Esophagus muscularis mucosa (tissue), 4 donors: ENCODE data around the gene ZSWIM4. TPM values are rescaled to one million over a fixed set of nuclear protein-coding genes. Genes with fewer than 3 reads are reported as not detected.

Experiments used
- DNase-seq: peaks from one replicate; pipeline ENCODE4 v3.0.0-alpha.2; 2017; ENCODE audit errors: extremely low spot score
- H3K27ac ChIP-seq, 4 donors: fragments of 200-600 bp; sonication (generic); replicated peaks in 1 of 4; 1 replicate in 3 of 4; 2 replicates in 1 of 4; pipeline ENCODE4 v1.5.1; 2016 to 2019; ENCODE audit warnings: mild to moderate bottlenecking in 1 of 4
- H3K27me3 ChIP-seq, 4 donors: fragments of 200-600 bp; sonication (generic); one replicate each; pipeline versions ENCODE4 v1.5.1 to v1.6.0; 2016 to 2019
- H3K36me3 ChIP-seq, 4 donors: fragments of 200-600 bp; sonication (generic); one replicate each; pipeline ENCODE4 v1.5.1; 2016 to 2019
- H3K4me1 ChIP-seq, 4 donors: fragments of 200-600 bp; sonication (generic); one replicate each; pipeline ENCODE4 v1.5.1; 2016 to 2019
- H3K4me3 ChIP-seq, 4 donors: fragments of 200-600 bp; sonication (generic); 1 replicate in 2 of 4; 2 replicates in 2 of 4; pipeline ENCODE4 v1.5.1; 2016 to 2019; ENCODE audit warnings: mild to moderate bottlenecking in 4 of 4, moderate library complexity in 1 of 4
- H3K9me3 ChIP-seq, 4 donors: fragments of 200-600 bp; sonication (generic); 1 replicate in 3 of 4; 2 replicates in 1 of 4; pipeline ENCODE4 v1.5.1; 2016 to 2019
- EP300 ChIP-seq: sonication (generic); formaldehyde crosslinking; IDR thresholded peaks from one replicate; pipeline ENCODE4 v1.6.1; 2017; ENCODE audit warnings: antibody characterized with exemption
- POLR2A ChIP-seq: fragments of 450-650 bp; IDR thresholded peaks from one replicate; pipeline ENCODE4 v1.6.1; 2017; ENCODE audit warnings: antibody characterized with exemption, moderate library complexity, mild to moderate bottlenecking, low read depth
- POLR2AphosphoS5 ChIP-seq, 2 donors: sonication (generic); formaldehyde crosslinking; IDR thresholded peaks; one replicate each; pipeline ENCODE4 v1.6.1; 2017; ENCODE audit warnings: antibody characterized with exemption in 2 of 2
- WGBS: methylation state at CpG from one replicate; pipeline ENCODE4 v1.1.5; 2018; 5-methylcytosine and 5-hydroxymethylcytosine counted together
- intact Hi-C: fragments of 100-400 bp; cut with DNase I; formaldehyde crosslinking; loops from one replicate; pipeline ENCODE4 v1.15.1; 2023
- total RNA-seq, 4 donors: library from RNA; depleted of rRNA; stranded (reverse); fragments of >200 nt; gene quantifications; one replicate each; pipeline versions ENCODE4 v1.1.0 to v1.2.1, GENCODE V29; 2016
- TF ChIP-seq, protein P1 (sequence below), 3 experiments: fragments of 200-600 bp in 2 of 3; fragments of 450-650 bp in 1 of 3; sonication (generic) in 2 of 3; IDR thresholded peaks; one replicate each; pipeline ENCODE4 v1.5.1; 2017 to 2019; ENCODE audit warnings: antibody characterized with exemption in 3 of 3, mild to moderate bottlenecking in 2 of 3, moderate library complexity in 1 of 3

ZSWIM4 gene
- total RNA-seq, 4 donors from 2014 or later: 5.3 to 11.6 (median 7.8) TPM

DNA sequence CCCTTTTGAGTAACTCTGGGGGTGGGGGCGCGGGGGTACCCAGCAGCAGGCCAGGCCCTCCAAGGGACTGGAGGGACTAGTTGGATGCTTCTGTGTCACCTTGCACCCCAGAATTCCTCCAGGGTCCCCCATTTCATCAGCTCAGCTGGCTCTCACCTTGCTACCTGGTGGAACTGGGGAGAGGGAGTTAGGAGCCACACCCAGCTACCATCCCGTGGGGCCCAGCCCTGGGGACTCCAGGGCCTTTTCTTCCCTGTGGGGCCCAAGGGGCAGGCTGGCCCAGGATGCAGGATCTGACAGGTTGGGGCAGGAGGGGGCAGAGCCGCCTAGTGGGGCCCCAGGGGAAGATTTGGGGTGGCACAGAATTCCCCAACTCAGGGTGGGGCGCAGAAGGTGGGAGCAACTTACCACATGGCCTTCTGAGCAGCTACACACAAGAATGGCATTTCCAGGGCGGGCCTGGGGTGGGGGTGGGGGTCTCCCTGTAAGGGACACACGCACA lies 48.9 kb downstream of the ZSWIM4 start:
- peak overlapping the region; percentile 99 to 100 (median 100) for H3K27ac ChIP-seq
- H3K9me3 ChIP-seq: no peaks in the 10 kb centered on the region
- no peak overlapping the region for H3K4me3 ChIP-seq
- intact Hi-C loops: loop anchor here (10.0 kb wide), 1 partner anchor 689 kb away; the partner anchor contains the start of genes IER2 and STX10
- TF ChIP-seq, protein P1, sequence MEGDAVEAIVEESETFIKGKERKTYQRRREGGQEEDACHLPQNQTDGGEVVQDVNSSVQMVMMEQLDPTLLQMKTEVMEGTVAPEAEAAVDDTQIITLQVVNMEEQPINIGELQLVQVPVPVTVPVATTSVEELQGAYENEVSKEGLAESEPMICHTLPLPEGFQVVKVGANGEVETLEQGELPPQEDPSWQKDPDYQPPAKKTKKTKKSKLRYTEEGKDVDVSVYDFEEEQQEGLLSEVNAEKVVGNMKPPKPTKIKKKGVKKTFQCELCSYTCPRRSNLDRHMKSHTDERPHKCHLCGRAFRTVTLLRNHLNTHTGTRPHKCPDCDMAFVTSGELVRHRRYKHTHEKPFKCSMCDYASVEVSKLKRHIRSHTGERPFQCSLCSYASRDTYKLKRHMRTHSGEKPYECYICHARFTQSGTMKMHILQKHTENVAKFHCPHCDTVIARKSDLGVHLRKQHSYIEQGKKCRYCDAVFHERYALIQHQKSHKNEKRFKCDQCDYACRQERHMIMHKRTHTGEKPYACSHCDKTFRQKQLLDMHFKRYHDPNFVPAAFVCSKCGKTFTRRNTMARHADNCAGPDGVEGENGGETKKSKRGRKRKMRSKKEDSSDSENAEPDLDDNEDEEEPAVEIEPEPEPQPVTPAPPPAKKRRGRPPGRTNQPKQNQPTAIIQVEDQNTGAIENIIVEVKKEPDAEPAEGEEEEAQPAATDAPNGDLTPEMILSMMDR (IDR thresholded peaks at IDR 0.05): no peak
- no peak for DNase-seq
- H3K36me3 ChIP-seq: peaks cover 0 to 12% (median 0%) of the 10 kb centered on the region in 4 donors
- 89% methylated on average over 3 of the region's 7 CpGs for WGBS
- H3K27me3 ChIP-seq: no peaks in the 10 kb centered on the region
- peaks cover 49 to 85% (median 78%) of the 10 kb centered on the region in 4 donors for H3K4me1 ChIP-seq

DNA sequence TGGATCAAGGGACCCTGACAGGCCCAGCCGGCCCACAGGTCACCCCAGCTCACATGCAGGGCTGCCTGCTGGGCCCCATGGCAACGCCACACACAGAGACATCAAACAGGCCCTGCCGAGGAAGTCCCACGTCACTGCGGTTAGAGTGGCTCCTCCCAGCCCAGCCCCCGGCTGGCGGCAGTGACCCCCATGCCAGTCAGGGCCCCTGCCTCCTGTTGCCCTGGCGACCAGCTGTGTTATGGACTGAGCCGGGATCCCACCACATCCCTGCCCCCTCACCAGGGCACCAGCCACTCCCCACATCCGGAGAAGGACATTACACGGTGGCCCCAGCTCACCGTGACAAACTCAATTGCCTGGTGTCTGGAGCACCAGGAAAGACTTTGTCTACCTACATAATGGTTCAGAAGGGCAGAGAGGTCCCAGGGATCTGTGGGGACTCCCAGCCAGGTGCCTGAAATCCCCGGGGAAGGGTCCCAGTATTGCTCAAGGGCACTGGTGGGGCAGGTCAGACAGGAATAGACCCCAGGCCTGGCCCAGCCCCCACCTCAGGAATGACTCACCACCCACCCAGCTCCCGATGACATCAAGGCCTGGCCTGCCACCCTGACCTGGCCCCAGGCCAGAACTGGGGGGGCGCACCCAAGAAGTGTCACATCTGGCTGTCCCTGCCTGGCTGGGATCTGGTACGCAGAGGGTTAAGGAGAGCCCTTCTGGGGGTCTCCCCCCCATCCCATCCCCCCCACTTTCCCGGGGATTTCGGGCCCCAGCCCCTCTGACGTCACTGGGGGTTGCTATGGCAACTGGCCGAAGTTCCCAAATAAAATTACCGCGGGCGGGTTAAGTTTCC lies 51.5 kb downstream of the ZSWIM4 start:
- no peaks in the 10 kb centered on the region for H3K36me3 ChIP-seq
- H3K27me3 ChIP-seq: no peaks in the 10 kb centered on the region
- intact Hi-C loops: loop anchor here (10.0 kb wide), 1 partner anchor 692 kb away; the partner anchor contains the start of genes IER2 and STX10
- H3K4me3 ChIP-seq: peak overlapping the region; percentile 62 to 71 (median 64)
- H3K27ac ChIP-seq: peak overlapping the region; percentile 99 to 100 (median 100)
- DNase-seq: peak; percentile 98
- peak; percentile 2 for TF ChIP-seq EP300
- peak in 1 of 2 donors; percentile 66 for TF ChIP-seq POLR2AphosphoS5 (IDR thresholded peaks at IDR 0.05)
- TF ChIP-seq, protein P1 (IDR thresholded peaks at IDR 0.05): no peak
- no peaks in the 10 kb centered on the region for H3K9me3 ChIP-seq
- peaks cover 74 to 88% (median 83%) of the 10 kb centered on the region in 4 donors for H3K4me1 ChIP-seq
- 3% methylated on average over 6 of the region's 23 CpGs for WGBS

DNA sequence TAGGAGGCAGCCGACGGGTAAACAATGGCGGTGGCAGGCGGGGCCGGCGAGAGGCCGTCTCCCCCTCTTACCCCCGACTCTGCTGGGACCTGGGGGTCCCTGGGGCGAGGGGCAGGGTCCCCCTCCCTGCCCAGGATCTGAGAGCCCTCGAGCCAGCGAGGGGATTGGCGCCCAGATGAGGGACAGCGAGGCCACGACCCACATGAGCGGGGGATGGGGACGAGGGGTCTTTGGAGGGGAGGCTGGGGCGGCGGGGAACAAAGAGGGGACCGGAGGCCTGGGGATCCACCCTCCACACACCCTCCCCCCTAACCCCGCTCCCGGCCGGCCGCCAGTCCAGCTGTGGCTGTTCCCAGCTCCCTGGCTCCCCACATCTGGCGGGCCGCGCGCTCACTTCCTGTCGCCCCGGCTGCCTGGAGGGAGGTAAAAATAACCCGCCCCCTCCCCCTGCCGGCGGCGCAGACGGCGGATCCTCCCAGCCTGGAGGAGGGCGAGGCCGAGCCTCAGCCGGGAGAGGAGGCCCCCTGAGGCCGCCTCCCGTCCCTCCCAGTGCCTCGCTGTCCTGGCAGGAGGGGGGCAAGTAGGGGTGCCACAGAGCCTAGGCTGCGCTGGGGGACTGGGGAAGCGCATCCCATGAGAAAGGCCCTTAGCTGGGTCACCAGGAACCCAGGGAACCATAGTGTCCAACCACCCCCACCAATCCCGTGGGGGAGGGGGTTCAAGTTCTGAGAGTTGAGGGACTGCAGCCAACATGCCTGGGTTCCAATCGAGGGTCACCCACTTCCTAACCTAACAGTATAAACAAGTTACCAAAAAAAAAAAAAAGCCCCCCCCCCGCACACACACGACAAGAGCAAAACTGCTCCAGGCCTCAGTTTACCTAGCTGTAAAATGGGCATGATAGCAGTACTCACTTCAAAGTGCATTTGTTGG lies 52.4 kb downstream of the ZSWIM4 start:
- Histone ChIP-seq H3K9me3 (no peaks in the 10 kb centered on the region), H3K27me3 (no peaks in the 10 kb centered on the region), H3K36me3 (no peaks in the 10 kb centered on the region), H3K4me1 (peaks cover 82 to 94% (median 92%) of the 10 kb centered on the region in 4 donors), H3K4me3 (peak overlapping the region; percentile 62 to 71 (median 64)), H3K27ac (peak overlapping the region; percentile 99 to 100 (median 100))
- no peak for TF ChIP-seq EP300
- TF ChIP-seq POLR2AphosphoS5 (IDR thresholded peaks at IDR 0.05): peak; percentile 95 to 97
- TF ChIP-seq POLR2A: peak; percentile 87
- TF ChIP-seq, protein P1 (IDR thresholded peaks at IDR 0.05): peak; percentile 24 to 33 (median 32)
- peak; percentile 99 for DNase-seq
- intact Hi-C loops: loop anchor here (10.0 kb wide), 1 partner anchor 693 kb away; the partner anchor contains the start of genes IER2 and STX10
- WGBS: 24% methylated on average over 6 of the region's 47 CpGs

- peak overlapping the region; percentile 99 to 100 (median 100) for H3K27ac ChIP-seq
- H3K27me3 ChIP-seq: no peaks in the 10 kb centered on the region
- peaks cover 81 to 96% (median 92%) of the 10 kb centered on the region in 4 donors for H3K4me1 ChIP-seq
- no peak overlapping the region for H3K4me3 ChIP-seq
- no peak for DNase-seq
- H3K36me3 ChIP-seq: no peaks in the 10 kb centered on the region
- H3K9me3 ChIP-seq: no peaks in the 10 kb centered on the region
- 73% methylated on average over 4 of the region's 4 CpGs for WGBS
- intact Hi-C loops: loop anchor here (10.0 kb wide), 1 partner anchor 694 kb away; the partner anchor contains the start of genes IER2 and STX10
- no peak for TF ChIP-seq EP300
- no peak for TF ChIP-seq POLR2AphosphoS5 (IDR thresholded peaks at IDR 0.05)
- TF ChIP-seq, protein P1 (IDR thresholded peaks at IDR 0.05): no peak
- no peak for TF ChIP-seq POLR2A
Measured at GRCh38 chr19:13848340-13848677, 53.1 kb downstream of the ZSWIM4 start.
